ENCODE data around the gene TMEM53.

DNA sequence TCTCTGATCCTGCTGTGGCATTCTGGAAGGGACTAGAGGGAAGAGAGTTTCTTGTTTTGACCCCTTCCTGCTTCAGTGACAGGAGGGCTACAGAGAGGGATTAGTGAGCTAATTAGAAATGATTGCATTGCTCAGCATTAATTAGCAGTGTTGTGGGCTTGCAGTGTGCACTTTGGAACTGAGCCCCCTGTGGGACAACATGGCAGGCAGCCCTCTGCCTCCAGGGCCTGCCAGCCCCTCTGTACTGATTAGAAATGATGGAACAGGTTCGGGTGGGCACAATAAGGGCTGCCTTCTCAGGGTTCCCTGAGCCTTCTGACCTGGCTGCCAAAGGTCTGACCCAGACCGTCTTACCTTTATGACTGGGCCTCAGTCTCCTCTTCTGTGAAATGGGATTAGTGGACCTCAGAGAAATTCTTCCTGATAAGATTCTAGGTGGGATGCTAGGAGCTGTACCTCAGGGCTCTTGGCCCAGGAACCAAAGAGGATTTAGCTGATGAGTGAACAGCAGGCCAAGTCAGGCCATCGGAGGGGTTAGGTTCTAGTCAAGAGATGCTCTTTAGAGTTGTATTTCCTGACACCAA, 39.6 kb downstream of the TMEM53 start:
- TF ChIP-seq, protein P1, sequence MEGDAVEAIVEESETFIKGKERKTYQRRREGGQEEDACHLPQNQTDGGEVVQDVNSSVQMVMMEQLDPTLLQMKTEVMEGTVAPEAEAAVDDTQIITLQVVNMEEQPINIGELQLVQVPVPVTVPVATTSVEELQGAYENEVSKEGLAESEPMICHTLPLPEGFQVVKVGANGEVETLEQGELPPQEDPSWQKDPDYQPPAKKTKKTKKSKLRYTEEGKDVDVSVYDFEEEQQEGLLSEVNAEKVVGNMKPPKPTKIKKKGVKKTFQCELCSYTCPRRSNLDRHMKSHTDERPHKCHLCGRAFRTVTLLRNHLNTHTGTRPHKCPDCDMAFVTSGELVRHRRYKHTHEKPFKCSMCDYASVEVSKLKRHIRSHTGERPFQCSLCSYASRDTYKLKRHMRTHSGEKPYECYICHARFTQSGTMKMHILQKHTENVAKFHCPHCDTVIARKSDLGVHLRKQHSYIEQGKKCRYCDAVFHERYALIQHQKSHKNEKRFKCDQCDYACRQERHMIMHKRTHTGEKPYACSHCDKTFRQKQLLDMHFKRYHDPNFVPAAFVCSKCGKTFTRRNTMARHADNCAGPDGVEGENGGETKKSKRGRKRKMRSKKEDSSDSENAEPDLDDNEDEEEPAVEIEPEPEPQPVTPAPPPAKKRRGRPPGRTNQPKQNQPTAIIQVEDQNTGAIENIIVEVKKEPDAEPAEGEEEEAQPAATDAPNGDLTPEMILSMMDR (IDR thresholded peaks at IDR 0.05; ENCODE audit: low read length): no peak
- TF ChIP-seq EZH2phosphoT487 (IDR thresholded peaks at IDR 0.05; ENCODE audit: low read length): no peak

Measured in MM.1S (cell line).